Ovary (tissue), 9 donors: ENCODE measurements around the gene PTPRN2. TPM values are rescaled to one million over a fixed set of nuclear protein-coding genes. Genes with fewer than 3 reads are reported as not detected.
"Not testable (repeated sequence)": the region's sequence is repeated elsewhere in the genome, so short reads cannot be mapped to it uniquely, and the experiment has no call there.

Source experiments
- DNase-seq, 5 donors: peaks; one replicate each; pipeline ENCODE4 v3.0.0-alpha.2; 2019 to 2020
- H3K27ac ChIP-seq, 2 donors: fragments of 200-600 bp; one replicate each; pipeline versions ENCODE4 v1.5.1 to v1.8.0; 2019 to 2022
- H3K27me3 ChIP-seq: fragments of 200-600 bp; one replicate; pipeline ENCODE4 v1.8.0; 2022
- H3K36me3 ChIP-seq: fragments of 200-600 bp; sonication (generic); one replicate; pipeline ENCODE4 v1.5.1; 2019
- H3K4me1 ChIP-seq: one replicate; pipeline ENCODE4 v1.8.1; 2013; ENCODE audit warnings: mild to moderate bottlenecking, moderate library complexity; ENCODE audit not compliant: insufficient read depth
- H3K4me3 ChIP-seq: fragments of 200-600 bp; sonication (generic); one replicate; pipeline ENCODE4 v1.5.1; 2017
- H3K9me3 ChIP-seq, 2 donors: fragments of 200-600 bp in 1 of 2; sonication (generic) in 1 of 2; one replicate each; pipeline versions ENCODE4 v1.5.1 to v1.8.1; 2013 to 2019; ENCODE audit warnings: mild to moderate bottlenecking in 1 of 2, moderate library complexity in 1 of 2
- CTCF ChIP-seq, 3 donors: fragments of 450-650 bp in 2 of 3; fragments of 200-600 bp in 1 of 3; IDR thresholded peaks; one replicate each; pipeline versions ENCODE4 v1.5.1 to v1.8.0; 2016 to 2022; ENCODE audit warnings: antibody characterized with exemption in 3 of 3, mild to moderate bottlenecking in 1 of 3
- EP300 ChIP-seq: sonication (generic); formaldehyde crosslinking; IDR thresholded peaks from one replicate; pipeline ENCODE4 v1.6.1; 2017; ENCODE audit warnings: antibody characterized with exemption
- POLR2A ChIP-seq: fragments of 450-650 bp; IDR thresholded peaks from one replicate; pipeline ENCODE4 v1.6.1; 2017; ENCODE audit warnings: antibody characterized with exemption, mild to moderate bottlenecking, moderate library complexity
- WGBS, 3 donors: extraction: QIAGEN DNeasy Blood & Tissue Kit in 1 of 3; methylation state at CpG; one replicate each; pipeline versions ENCODE4 v1.1.5 to v1.1.7; 2013 to 2017; 5-methylcytosine and 5-hydroxymethylcytosine counted together
- intact Hi-C, 4 donors: fragments of 100-400 bp; cut with DNase I; formaldehyde crosslinking; loops; one replicate each; pipeline versions ENCODE4 v1.11.0 to v1.15.1; 2022 to 2023
- polyA plus RNA-seq, 2 donors: library from polyadenylated mRNA; stranded (reverse); fragments of 200-250 nt in 1 of 2; fragments of 350-450 nt in 1 of 2; fragmentation: Illumina TruSeq in 1 of 2; extraction: RNeasy Lipid Tissue Mini Kit (QIAGEN cat#74804) in 1 of 2; gene quantifications; one replicate each; pipeline ENCODE4 v1.2.3, GENCODE V29; 2013 to 2014
- total RNA-seq, 7 donors: library from RNA; depleted of rRNA in 2 of 7; stranded (reverse); fragments of >200 nt in 2 of 7; fragmentation: NEBNext Ultra II Directional in 3 of 7; extraction: Animal tissue kit (Norgen Biotek cat#: 25700) in 3 of 7; gene quantifications; one replicate each; pipeline versions ENCODE4 v1.1.0 to v1.2.4, GENCODE V29; 2016 to 2023
- donor health status: DM: no; HTN: no; CAD: no; lungs with moderate emphysema.
- donor health status: DM: no; HTN: no; CAD: no.
- donor health status: Bipolar disorder and iron deficiency.
- donor health status: DM: yes; HTN: yes; CAD: no.
- donor health status: DM: no; HTN: no; CAD: no.
- donor health status: DM: yes; HTN: yes; CAD: no.

Gene PTPRN2
- total and polyA plus RNA-seq, 9 donors, result 3.5 to 11.1 (median 5.9) TPM

GRCh38 chr7:157896774-157897555 is 690.7 kb downstream of the PTPRN2 start:
- peak in 1 of 5 donors; percentile 7 for DNase-seq
- H3K27me3 ChIP-seq, result no peaks in the 10 kb centered on the region
- 85 to 89% (median 85%) methylated on average over 26 of the region's 26 CpGs for WGBS, 3 donors
- no peaks in the 10 kb centered on the region for H3K36me3 ChIP-seq
- intact Hi-C loops, result no loop called here
- H3K9me3 ChIP-seq, result no peaks in the 10 kb centered on the region
- no peak overlapping the region for H3K4me3 ChIP-seq
- no peak overlapping the region for H3K27ac ChIP-seq
- H3K4me1 ChIP-seq, result no peaks in the 10 kb centered on the region
- TF ChIP-seq POLR2A (no peak), EP300 (no peak), CTCF (IDR thresholded peaks at IDR 0.05) (no peak)

GRCh38 chr7:157896376-157896675 is 691.3 kb downstream of the PTPRN2 start:
- H3K36me3 ChIP-seq, H3K4me1 ChIP-seq, H3K9me3 ChIP-seq, H3K4me3 ChIP-seq, H3K27ac ChIP-seq, H3K27me3 ChIP-seq, intact Hi-C loops: not testable (repeated sequence)
- peak in 1 of 5 donors; percentile 8 for DNase-seq
- WGBS, 3 donors, result 81 to 87% (median 85%) methylated on average over 15 of the region's 15 CpGs

GRCh38 chr7:157895520-157896375 is 691.9 kb downstream of the PTPRN2 start:
- Histone ChIP-seq H3K4me3 (no peak overlapping the region), H3K27me3 (no peaks in the 10 kb centered on the region), H3K36me3 (no peaks in the 10 kb centered on the region), H3K9me3 (no peaks in the 10 kb centered on the region), H3K4me1 (no peaks in the 10 kb centered on the region), H3K27ac (no peak overlapping the region)
- TF ChIP-seq CTCF (IDR thresholded peaks at IDR 0.05), result no peak
- no peak for TF ChIP-seq POLR2A
- TF ChIP-seq EP300, result no peak
- WGBS, 3 donors, result 70 to 71% (median 70%) methylated on average over 19 of the region's 19 CpGs
- peak in 1 of 5 donors; percentile 12 for DNase-seq
- intact Hi-C loops, result no loop called here

GRCh38 chr7:157895098-157895497 is 692.5 kb downstream of the PTPRN2 start:
- H3K27ac ChIP-seq, H3K27me3 ChIP-seq, H3K4me3 ChIP-seq, intact Hi-C loops, DNase-seq, H3K36me3 ChIP-seq, H3K4me1 ChIP-seq, H3K9me3 ChIP-seq: not testable (repeated sequence)
- WGBS, 3 donors, result 68 to 71% (median 68%) methylated on average over 12 of the region's 12 CpGs

GRCh38 chr7:157893535-157894044 is 694.0 kb downstream of the PTPRN2 start:
- Histone ChIP-seq H3K36me3 (no peaks in the 10 kb centered on the region), H3K4me1 (no peaks in the 10 kb centered on the region), H3K27ac (no peak overlapping the region), H3K4me3 (no peak overlapping the region), H3K9me3 (no peaks in the 10 kb centered on the region), H3K27me3 (no peaks in the 10 kb centered on the region)
- no peak for TF ChIP-seq POLR2A
- no peak for TF ChIP-seq CTCF (IDR thresholded peaks at IDR 0.05)
- no peak for DNase-seq
- intact Hi-C loops, result no loop called here
- 84 to 90% (median 85%) methylated on average over 15 of the region's 15 CpGs for WGBS, 3 donors
